ENCODE data around the gene DDX39B.
"Not testable (repeated sequence)": the region's sequence is repeated elsewhere in the genome, so short reads cannot be mapped to it uniquely, and the experiment has no call there.

The DDX39B gene

GRCh38 chr6:31525932-31526591, 15.7 kb downstream of the DDX39B start:
- DNase-seq, result no peak

- peak; percentile 79 for DNase-seq
These were observed 16.3 kb downstream of the DDX39B start for GRCh38 chr6:31525553-31525931.

- DNase-seq, result no peak
These were observed 20.0 kb downstream of the DDX39B start for GRCh38 chr6:31521835-31522234.

GRCh38 chr6:31513456-31514165, 28.2 kb downstream of the DDX39B start:
- no peak for DNase-seq

GRCh38 chr6:31510007-31510406, 31.8 kb downstream of the DDX39B start:
- DNase-seq, result no peak

- DNase-seq, result not testable (repeated sequence)
These were observed 32.8 kb downstream of the DDX39B start for GRCh38 chr6:31509036-31509435.

GRCh38 chr6:31502586-31502985, 39.2 kb downstream of the DDX39B start:
- no peak for DNase-seq

- DNase-seq, result not testable (repeated sequence)
These were observed 42.2 kb downstream of the DDX39B start for GRCh38 chr6:31499648-31500047.

GRCh38 chr6:31498748-31499147, 43.1 kb downstream of the DDX39B start:
- DNase-seq, result no peak

GRCh38 chr6:31497531-31498476, 44.0 kb downstream of the DDX39B start, which contains the start of gene MICB:
TSS of gene MICB (plus strand) at chr6:31498145. CDS start at chr6:31498194, 49 bp downstream.
- DNase-seq, result peak; percentile 90

GRCh38 chr6:31496826-31497225, 45.0 kb downstream of the DDX39B start:
- not testable (repeated sequence) for DNase-seq

GRCh38 chr6:31495580-31495979, 46.2 kb downstream of the DDX39B start:
- no peak for DNase-seq

- DNase-seq, result peak; percentile 85
These were observed 47.7 kb downstream of the DDX39B start for GRCh38 chr6:31493875-31494694.

GRCh38 chr6:31493550-31493874, 48.3 kb downstream of the DDX39B start:
- DNase-seq, result not testable (repeated sequence)

- no peak for DNase-seq
These were observed 51.5 kb downstream of the DDX39B start for GRCh38 chr6:31490115-31490873.

GRCh38 chr6:31489086-31489485, 52.7 kb downstream of the DDX39B start:
- DNase-seq, result no peak

GRCh38 chr6:31487674-31488073, 54.1 kb downstream of the DDX39B start:
- DNase-seq, result not testable (repeated sequence)

- not testable (repeated sequence) for DNase-seq
These were observed 55.6 kb downstream of the DDX39B start for GRCh38 chr6:31486065-31486837.

- no peak for DNase-seq
These were observed 56.7 kb downstream of the DDX39B start for GRCh38 chr6:31485055-31485454.

- DNase-seq, result no peak
These were observed 58.4 kb downstream of the DDX39B start for GRCh38 chr6:31483392-31483791.

- no peak for DNase-seq
These were observed 61.2 kb downstream of the DDX39B start for GRCh38 chr6:31480574-31480973.

All from hematopoietic multipotent progenitor cell treated with erythropoietin and hydrocortisone succinate and interleukin-3 and kit ligand, for 8 days (in vitro differentiated cells).